Fibroblast of skin of left quadriceps (primary cell): Measurements from ENCODE around the gene FAS.

Source experiments
- DNase-seq, 2 experiments: peaks; one replicate each; pipeline ENCODE4 v3.0.0-alpha.2; 2013; ENCODE audit warnings: low read depth in 2 of 2

Gene FAS

GRCh38 chr10:89035461-89035860 lies 44.9 kb downstream of the FAS start:
- no peak for DNase-seq

GRCh38 chr10:89037096-89037495 lies 46.5 kb downstream of the FAS start:
- no peak for DNase-seq

GRCh38 chr10:89042562-89042961 lies 52.0 kb downstream of the FAS start:
- no peak for DNase-seq

GRCh38 chr10:89043052-89043451 lies 52.5 kb downstream of the FAS start:
- no peak for DNase-seq

GRCh38 chr10:89047397-89047796 lies 56.8 kb downstream of the FAS start:
- DNase-seq, result no peak

- DNase-seq, result no peak
Observed at GRCh38 chr10:89051593-89051992, 61.0 kb downstream of the FAS start.

- no peak for DNase-seq
Observed at GRCh38 chr10:89053555-89053954, 63.0 kb downstream of the FAS start.

GRCh38 chr10:89055159-89055558 lies 64.6 kb downstream of the FAS start:
- no peak for DNase-seq

- DNase-seq, result no peak
Observed at GRCh38 chr10:89062861-89063260, 72.3 kb downstream of the FAS start.

- DNase-seq, result no peak
Observed at GRCh38 chr10:89063465-89063864, 72.9 kb downstream of the FAS start.

- no peak for DNase-seq
Observed at GRCh38 chr10:89064748-89065147, 74.2 kb downstream of the FAS start.
